Lower lobe of right lung (tissue), 2 donors: ENCODE data around the gene FBXO34. TPM values are rescaled to one million over a fixed set of nuclear protein-coding genes. Genes with fewer than 3 reads are reported as not detected.

ENCODE experiments used
- ATAC-seq, 2 donors: fragments of 200-7000 bp; cut with Tn5 transposase; one replicate each; pipeline ENCODE4 v1.9.1; 2020 to 2022; ENCODE audit warnings: mild to moderate bottlenecking in 2 of 2, moderate library complexity in 2 of 2
- DNase-seq: peaks from one replicate; pipeline ENCODE4 v3.0.0-alpha.2; 2020
- H3K27ac ChIP-seq: fragments of 200-600 bp; one replicate; pipeline ENCODE4 v1.8.0; 2022
- H3K27me3 ChIP-seq: fragments of 200-600 bp; one replicate; pipeline ENCODE4 v1.8.0; 2022; ENCODE audit warnings: low read depth
- H3K36me3 ChIP-seq: fragments of 200-600 bp; one replicate; pipeline ENCODE4 v1.8.0; 2022; ENCODE audit warnings: mild to moderate bottlenecking
- H3K4me1 ChIP-seq: fragments of 200-600 bp; one replicate; pipeline ENCODE4 v1.8.0; 2022
- H3K4me3 ChIP-seq: fragments of 200-600 bp; one replicate; pipeline ENCODE4 v1.8.0; 2022; ENCODE audit warnings: mild to moderate bottlenecking
- H3K9me3 ChIP-seq: fragments of 200-600 bp; one replicate; pipeline ENCODE4 v1.8.0; 2022
- CTCF ChIP-seq: fragments of 200-600 bp; IDR thresholded peaks from one replicate; pipeline ENCODE4 v1.8.0; 2022; ENCODE audit warnings: antibody characterized with exemption, mild to moderate bottlenecking
- intact Hi-C: fragments of 100-400 bp; cut with DNase I; formaldehyde crosslinking; loops from one replicate; pipeline ENCODE4 v1.11.0; 2022
- total RNA-seq: library from RNA; stranded (reverse); fragmentation: NEBNext Ultra II Directional; extraction: Animal tissue kit (Norgen Biotek cat#: 25700); gene quantifications from one replicate; pipeline ENCODE4 v1.2.1, GENCODE V29; 2021
- donor health status: DM: no; HTN: yes; CAD: no; lungs with severe emphysema.

FBXO34 gene
- total RNA-seq, 1 donor from 2014 or later = 34.7 TPM

- Histone ChIP-seq H3K4me3 (no peak overlapping the region), H3K9me3 (no peaks in the 10 kb centered on the region), H3K27ac (no peak overlapping the region), H3K4me1 (peaks cover 5% of the 10 kb centered on the region), H3K36me3 (peaks cover 9% of the 10 kb centered on the region), H3K27me3 (no peaks in the 10 kb centered on the region)
- ATAC-seq (no peak), DNase-seq (no peak)
- intact Hi-C loops = no loop called here
- TF ChIP-seq CTCF = no peak
These were observed 90.0 kb downstream of the FBXO34 start for GRCh38 chr14:55361190-55361589.

- Histone ChIP-seq H3K27ac (no peak overlapping the region), H3K27me3 (no peaks in the 10 kb centered on the region), H3K4me3 (no peak overlapping the region), H3K9me3 (no peaks in the 10 kb centered on the region), H3K36me3 (peaks cover 41% of the 10 kb centered on the region), H3K4me1 (no peaks in the 10 kb centered on the region)
- intact Hi-C loops = no loop called here
- no peak for TF ChIP-seq CTCF
- no peak for ATAC-seq
- DNase-seq = no peak
These were observed 95.0 kb downstream of the FBXO34 start for GRCh38 chr14:55366271-55366670.

GRCh38 chr14:55370883-55371455 is 99.7 kb downstream of the FBXO34 start:
- ATAC-seq = no peak
- Histone ChIP-seq H3K4me3 (no peak overlapping the region), H3K9me3 (no peaks in the 10 kb centered on the region), H3K27ac (no peak overlapping the region), H3K27me3 (no peaks in the 10 kb centered on the region), H3K36me3 (peaks cover 51% of the 10 kb centered on the region), H3K4me1 (no peaks in the 10 kb centered on the region)
- intact Hi-C loops = no loop called here
- TF ChIP-seq CTCF = no peak
- DNase-seq = no peak

- TF ChIP-seq CTCF = no peak
- H3K36me3 ChIP-seq = peaks cover 59% of the 10 kb centered on the region
These were observed 101.2 kb downstream of the FBXO34 start for GRCh38 chr14:55372423-55372822.

GRCh38 chr14:55372825-55373224 is 101.6 kb downstream of the FBXO34 start:
- Histone ChIP-seq H3K27ac (no peak overlapping the region), H3K36me3 (peaks cover 58% of the 10 kb centered on the region), H3K9me3 (no peaks in the 10 kb centered on the region), H3K4me1 (no peaks in the 10 kb centered on the region), H3K27me3 (no peaks in the 10 kb centered on the region), H3K4me3 (no peak overlapping the region)
- intact Hi-C loops = no loop called here
- TF ChIP-seq CTCF = no peak
- DNase-seq (no peak), ATAC-seq (no peak)

More at GRCh38 chr14:55372423-55372822, 101.2 kb downstream of the FBXO34 start:
- Histone ChIP-seq H3K27me3 (no peaks in the 10 kb centered on the region), H3K27ac (no peak overlapping the region), H3K9me3 (no peaks in the 10 kb centered on the region), H3K4me3 (no peak overlapping the region), H3K4me1 (no peaks in the 10 kb centered on the region)
- intact Hi-C loops = no loop called here
- ATAC-seq = no peak
- DNase-seq = no peak
